GM19455 (cell line): ENCODE results near the gene ROPN1L.
"Not testable (repeated sequence)": the region's sequence is repeated elsewhere in the genome, so short reads cannot be mapped to it uniquely, and the experiment has no call there.

Experiments
- ATAC-seq: cut with Tn5 transposase; IDR thresholded peaks from one replicate; pipeline ENCODE4 v1.9.1; 2021; ENCODE audit not compliant: unreplicated experiment

The ROPN1L gene

DNA sequence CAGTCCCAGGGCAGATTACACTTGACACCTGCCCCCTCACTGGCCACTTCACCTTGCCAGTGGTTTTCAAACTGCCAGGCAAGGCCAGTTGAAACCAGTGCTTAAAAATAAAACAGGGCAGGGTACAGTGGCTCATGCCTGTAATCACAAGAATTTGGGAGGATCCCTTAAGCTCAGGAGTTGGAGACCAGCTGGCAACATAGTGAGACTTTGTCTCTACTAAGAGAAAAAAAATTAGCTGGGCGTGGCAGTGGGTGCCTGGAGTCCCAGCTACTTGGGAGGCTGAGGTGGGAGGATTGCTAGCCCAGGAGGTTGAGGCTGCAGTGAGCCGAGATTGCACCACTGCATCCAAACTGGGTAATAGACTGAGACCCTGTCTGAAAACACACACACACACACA lies 58.1 kb downstream of the ROPN1L start:
- ATAC-seq, result no peak

DNA sequence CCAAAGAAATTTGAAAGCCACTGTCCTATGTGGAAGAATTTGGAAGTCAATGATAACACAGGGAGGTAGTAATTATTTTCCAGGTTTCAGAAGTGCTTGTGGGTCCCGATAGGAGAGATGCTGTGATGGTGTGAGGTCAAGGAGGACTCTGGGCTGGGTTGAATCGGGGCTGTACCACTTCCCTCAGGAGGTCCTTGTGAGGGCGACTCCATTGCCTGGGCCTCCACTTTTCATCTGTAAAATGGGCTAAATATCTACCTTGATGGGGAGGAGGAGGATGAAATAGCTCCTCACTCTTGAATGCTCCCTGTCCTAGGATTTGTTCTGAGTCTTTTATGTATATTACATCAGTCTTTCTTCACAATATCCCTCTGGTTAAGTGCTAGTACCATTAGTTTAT lies 59.0 kb downstream of the ROPN1L start:
- ATAC-seq, result no peak

DNA sequence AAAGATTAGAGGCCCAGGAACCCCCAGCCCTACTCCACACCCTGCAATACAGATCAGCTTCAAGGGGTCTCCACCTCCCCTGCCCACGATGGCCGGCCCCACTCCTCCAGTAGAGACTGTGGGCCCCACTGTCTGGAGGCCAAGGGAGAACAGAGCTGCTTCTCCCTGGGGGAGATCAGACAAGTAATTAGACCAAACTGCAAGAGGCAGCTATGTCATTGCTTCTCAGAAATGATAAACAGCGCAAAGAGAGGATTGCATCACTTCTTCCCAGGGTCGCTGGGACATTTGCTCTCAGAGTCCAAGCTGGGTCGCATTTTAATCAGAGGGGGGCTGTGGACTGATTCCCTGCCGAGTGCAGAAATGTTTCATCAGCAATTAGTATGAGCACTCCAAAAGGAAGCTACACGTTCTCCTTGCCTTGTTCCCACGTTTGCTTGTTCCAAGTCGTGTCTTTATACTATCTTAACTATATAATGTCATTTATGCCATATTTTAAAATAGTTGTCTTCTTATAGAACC lies 59.9 kb downstream of the ROPN1L start:
- no peak for ATAC-seq

DNA sequence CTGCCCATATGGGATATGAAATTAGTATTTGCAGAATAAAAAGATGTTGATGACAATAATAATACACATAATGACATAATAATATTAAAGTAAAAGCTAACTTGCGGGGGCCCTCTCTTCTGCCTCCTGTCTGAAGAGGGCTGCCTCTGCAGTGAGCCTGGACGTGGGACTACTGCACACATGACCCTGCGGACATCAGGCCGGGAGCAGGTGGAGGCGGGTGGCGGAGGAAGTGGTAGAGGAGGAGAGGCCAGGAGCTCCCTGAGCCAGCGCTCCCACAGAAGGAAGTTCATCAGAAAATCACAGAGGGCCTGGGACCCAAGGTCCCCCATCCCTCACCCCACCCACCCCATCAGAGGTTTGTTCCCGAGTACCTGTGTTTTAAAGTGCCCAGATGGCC lies 60.5 kb downstream of the ROPN1L start:
- no peak for ATAC-seq

DNA sequence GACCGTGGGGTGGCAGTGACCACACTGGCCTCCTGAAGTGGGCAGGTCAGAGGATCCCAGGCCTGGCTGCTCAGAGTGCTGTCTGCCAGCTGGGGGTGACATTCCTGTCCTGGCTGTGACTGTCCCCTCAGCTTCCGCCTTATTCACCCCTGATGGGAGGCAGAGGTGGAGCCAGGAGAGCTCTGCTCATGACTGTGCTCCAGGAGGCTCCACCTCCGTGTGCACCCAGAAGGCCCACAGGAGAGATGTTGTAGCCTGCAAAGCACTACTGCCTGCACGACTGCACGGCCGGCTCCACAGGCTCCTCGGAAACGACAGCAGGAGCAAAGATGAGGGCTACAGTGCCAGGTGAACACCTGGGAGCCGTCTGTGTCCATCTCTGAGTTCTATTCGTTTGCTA lies 60.9 kb downstream of the ROPN1L start:
- no peak for ATAC-seq

DNA sequence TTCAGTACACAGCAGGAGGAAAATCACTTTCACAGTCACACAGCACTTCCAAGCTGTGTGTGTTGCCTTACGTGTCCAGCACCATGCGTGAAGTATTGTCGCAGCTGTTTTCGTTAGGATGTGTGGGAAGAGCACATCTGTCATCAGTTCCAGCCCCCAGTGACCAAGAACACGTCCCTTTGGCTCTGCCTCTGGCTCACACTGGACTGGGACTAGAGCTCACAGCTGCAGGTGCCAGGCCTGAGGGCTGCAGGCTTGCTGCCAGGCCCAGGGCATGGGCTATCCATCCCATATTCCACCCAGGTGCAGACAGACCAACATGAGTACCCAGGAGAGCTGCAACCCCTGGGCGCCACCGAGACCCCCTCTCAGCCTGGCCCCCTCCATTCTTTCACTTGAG lies 61.6 kb downstream of the ROPN1L start:
- no peak for ATAC-seq

DNA sequence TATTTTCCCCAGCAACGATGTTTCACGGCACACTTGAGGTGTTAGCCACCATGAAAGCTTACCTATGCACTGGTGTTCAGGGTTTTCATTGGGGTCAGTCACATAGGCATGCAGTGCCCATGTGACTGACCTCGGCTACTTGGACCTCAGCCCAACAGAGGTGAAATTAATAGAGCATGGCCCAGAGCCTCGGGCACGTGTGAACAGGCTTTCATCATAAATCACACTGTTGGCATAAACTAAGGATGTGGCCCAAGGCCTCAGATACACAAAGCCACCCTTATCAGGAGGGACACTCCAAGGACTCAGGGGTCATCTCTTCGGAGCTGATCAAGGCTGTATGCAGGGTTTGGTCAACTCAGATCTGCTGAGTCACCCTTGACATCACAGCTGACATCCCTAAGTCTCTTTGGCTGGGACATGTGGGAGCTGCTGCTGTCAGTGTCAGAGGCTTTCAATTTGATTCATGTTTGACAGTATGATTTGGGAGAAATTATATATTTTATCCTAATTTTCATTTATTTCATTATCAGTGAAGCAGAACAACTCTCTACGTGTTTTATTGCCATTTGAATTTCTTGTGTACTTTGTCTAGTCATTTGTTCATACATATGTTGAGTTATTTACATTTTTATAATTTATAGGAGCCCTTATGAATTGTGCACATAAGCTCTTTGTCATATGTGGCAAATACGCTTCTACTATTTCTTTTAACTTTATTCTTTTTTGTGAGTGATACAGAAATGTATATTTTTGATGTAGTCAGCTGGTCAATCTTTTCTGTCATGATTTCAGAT lies 62.5 kb downstream of the ROPN1L start:
- ATAC-seq, result no peak

DNA sequence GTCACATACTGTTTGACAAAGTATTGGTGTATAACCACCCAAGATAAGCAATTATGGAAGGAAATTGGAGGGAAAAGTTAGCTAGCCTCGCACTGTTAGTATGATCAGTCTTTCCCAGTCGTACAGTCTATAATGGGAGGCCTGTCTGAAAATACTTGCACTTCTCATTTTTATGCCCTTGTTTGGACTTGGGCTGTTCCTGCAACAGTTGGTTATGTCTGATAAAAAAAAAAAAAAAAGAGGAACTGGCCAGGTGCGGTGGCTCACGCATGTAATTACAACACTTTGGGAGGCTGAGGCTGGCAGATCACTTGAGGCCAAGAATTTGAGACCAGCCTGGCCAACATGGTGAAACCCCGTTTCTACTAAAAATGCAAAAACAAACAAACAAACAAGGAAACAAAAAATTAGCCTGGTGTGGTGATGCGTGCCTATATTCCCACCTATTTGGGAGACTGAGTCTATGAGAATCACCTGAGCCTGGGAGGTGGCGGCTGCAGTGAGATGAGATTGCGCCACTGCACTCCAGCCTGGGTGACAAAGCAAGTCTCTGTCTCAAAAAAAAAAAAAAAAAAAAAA lies 63.9 kb downstream of the ROPN1L start:
- ATAC-seq, result no peak

DNA sequence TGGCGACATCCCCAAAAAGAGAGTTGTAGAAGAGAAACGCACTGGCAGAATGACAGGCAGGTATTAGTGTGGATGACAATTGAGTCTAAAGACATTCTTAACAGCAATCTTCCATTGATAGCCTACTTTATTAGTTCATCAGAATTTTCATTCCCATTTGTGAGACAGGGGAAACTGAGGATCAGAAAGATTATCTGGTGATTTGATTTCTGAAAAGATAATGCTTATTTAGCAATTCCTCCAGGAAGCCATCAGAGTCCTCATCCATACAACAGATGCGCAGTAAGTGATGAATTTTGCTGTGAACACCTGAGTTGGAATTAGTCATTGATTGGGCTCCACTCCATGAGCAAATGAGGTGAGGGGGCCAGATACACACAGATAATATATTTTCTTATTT lies 64.9 kb downstream of the ROPN1L start:
- no peak for ATAC-seq

DNA sequence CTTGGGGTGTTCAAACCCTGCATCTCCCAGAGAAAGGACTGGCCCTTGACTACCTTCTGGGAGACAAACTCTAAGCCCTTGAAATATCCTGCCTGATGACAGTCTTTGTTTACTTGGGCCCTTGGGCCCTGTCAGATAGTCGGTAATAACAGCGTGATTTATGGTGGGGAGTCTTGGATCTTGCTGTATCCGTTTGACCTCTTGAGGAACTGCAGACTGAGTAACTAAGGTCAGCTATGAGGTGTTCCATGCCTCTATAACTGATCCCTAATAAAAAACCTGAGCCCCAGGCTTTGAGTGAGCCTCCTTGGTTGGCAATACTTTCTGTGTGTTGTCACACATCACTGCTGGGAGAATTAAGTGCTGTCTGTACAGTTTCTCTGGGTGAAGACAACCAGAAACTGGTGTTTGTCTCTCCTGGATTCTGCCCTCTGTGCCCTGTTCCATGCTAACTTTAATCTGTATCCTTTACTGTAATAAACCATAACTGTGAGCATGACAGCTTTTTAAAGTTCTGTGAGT lies 66.0 kb downstream of the ROPN1L start:
- ATAC-seq, result no peak

DNA sequence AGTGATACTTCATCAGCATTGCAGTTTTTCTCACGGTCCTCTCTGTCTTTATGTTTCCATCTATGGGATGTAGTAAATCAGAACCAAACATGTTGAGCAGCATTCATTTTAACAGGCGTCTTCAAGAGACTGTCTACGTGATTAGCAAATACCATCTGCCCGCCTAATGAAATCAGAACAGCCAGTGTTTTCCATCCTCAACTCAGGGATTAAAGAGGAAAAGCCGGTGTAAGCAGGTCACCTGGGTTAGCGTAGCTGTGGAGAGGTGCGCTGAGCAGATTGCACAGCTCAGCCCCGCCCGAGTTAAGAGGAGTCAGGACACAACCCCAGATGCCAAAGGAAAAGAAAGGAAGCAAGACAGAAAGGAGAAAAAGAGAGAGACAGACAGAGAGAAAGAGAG lies 67.9 kb downstream of the ROPN1L start:
- ATAC-seq, result no peak

DNA sequence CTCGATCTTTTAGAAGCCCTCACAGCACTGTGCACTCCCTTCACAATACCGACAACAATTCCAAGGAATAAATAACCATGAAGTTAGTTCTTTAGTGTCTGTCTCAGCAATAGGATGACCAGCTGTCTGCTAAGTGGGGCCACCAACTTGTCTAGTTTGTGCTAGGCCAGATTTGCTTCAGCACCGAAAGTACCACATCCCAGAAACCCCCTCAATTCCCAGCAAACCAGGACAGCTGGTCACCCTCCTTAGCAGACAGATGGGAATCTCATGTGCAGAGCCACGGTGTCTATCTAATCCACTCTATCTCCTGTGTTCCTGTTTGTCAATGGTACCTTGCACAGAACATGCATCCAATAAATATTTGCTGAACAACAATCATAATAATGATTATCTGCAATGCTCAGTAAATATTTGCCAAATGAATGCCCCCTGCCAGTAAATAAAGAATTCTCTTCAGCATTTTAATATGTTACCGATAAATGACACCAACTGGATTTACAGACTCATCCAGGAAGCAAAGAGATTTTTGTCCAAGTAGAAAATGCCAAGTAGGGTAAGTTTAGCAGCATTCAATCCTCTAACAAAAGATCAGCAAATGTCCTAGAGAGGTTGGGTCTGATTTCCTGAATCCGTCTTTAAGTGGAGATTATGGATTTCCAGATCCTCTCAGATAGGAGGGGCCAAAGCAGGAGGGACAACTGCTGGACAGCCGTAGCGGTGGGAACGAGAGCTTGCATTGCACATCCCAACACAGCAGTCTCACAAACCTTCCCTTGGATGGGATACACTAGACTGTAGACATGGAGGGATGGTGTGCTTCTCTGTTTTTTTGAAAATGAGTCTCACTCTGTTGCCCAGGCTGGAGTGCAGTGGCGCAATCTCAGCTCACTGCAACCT lies 70.3 kb downstream of the ROPN1L start:
- ATAC-seq, result no peak

DNA sequence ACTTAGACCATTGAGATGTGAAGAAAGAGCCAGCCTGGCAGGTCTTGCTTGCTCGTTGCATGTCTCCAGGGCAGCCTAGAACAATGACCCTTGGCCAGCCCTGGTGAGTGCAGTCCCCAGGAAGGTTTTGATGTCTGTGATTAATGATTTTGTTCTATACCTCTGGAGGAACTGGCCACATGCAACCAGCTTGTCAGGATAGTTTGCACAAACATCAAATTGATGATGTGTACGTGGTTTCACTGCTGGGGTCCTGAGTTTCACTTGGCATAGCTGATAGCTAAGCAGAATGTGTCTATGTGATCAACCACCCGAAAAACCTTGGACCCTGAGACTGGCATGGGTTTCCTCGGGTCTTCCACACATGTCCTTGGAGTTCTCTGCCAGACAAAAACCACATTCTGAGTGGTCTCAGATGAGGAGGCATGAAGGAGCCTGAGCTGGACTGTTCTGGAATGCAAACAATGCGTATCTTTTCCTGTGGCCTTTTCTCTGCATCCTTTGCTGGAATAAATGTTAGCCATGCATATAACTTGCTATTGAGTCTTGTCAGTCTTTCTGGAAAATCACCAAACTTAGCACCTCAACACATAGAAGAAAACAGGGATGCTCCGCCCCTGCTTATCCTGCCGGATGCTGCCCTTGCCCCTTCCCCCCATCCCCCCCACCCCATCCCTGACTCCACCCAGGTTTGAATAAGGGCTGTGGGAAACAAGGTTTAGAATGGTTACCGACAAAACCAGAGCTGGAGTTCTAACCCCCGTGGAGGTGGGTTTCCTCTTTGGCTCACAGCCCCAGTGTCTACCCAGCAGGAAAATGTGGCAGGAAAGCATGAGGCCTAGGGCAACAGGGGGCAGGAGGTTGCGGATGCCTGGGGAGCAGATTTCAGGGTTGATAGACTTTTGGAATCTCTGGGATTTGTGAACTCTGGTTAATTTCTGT lies 72.1 kb downstream of the ROPN1L start:
- ATAC-seq, result no peak

DNA sequence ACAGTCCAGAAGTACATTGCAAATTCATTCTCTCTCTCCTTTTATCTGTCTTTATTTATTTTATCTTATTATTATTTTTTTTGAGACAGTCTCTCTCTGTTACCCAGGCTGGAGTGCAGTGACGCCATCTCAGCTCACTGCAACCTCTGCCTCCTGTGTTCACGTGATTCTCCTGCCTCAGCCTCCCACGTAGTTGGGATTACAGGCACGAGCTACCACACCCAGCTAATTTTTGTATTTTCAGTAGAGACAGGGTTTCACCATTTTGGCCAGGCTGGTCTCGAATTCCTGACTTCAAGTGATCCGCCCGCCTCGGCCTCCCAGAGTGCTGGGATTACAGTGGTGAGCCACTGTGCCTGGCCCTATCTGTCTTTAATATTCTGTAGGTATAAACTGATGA lies 72.9 kb downstream of the ROPN1L start:
- ATAC-seq, result not testable (repeated sequence)
